DOHH2 (cell line): ENCODE results near the gene TRIM75.

Experiments
- H3F3A ChIP-seq: fragments of 200-600 bp; sonication (generic), shearing (Covaris generic); 2 replicates; pipeline ENCODE4 v1.6.0; 2016; ENCODE audit warnings: antibody characterized with exemption, mild to moderate bottlenecking; ENCODE audit not compliant: control insufficient read depth, insufficient read depth
- H3K27ac ChIP-seq: fragments of 200-600 bp; sonication (generic); 2 replicates; pipeline ENCODE4 v1.5.1; 2014; ENCODE audit warnings: low read depth, mild to moderate bottlenecking, low read length, moderate library complexity
- H3K27me3 ChIP-seq: fragments of 200-600 bp; sonication (generic); 2 replicates; pipeline ENCODE4 v1.6.1; 2014; ENCODE audit warnings: mild to moderate bottlenecking, low read length, mixed read lengths; ENCODE audit not compliant: control insufficient read depth
- H3K36me3 ChIP-seq: fragments of 200-600 bp; sonication (generic); 2 replicates; pipeline ENCODE4 v1.6.1; 2014; ENCODE audit warnings: mild to moderate bottlenecking, low read length, moderate library complexity, mixed read lengths; ENCODE audit not compliant: control insufficient read depth
- H3K4me1 ChIP-seq: fragments of 200-600 bp; sonication (generic); 2 replicates; pipeline ENCODE4 v1.6.1; 2014; ENCODE audit warnings: mild to moderate bottlenecking, low read length, mixed read lengths; ENCODE audit not compliant: control insufficient read depth
- H3K4me2 ChIP-seq: fragments of 200-600 bp; sonication (generic); 2 replicates; pipeline ENCODE4 v1.6.0; 2014; ENCODE audit warnings: mild to moderate bottlenecking, low read length, moderate library complexity
- H3K4me3 ChIP-seq: fragments of 200-600 bp; sonication (generic); 2 replicates; pipeline ENCODE4 v1.5.1; 2014; ENCODE audit warnings: mild to moderate bottlenecking, low read length, mixed read lengths
- H3K79me2 ChIP-seq: fragments of 200-600 bp; sonication (generic); 2 replicates; pipeline ENCODE4 v1.6.1; 2014; ENCODE audit warnings: mild to moderate bottlenecking, low read length, mixed read lengths; ENCODE audit not compliant: control insufficient read depth
- H3K9me2 ChIP-seq: fragments of 200-600 bp; sonication (generic); replicated peaks from 2 replicates; pipeline ENCODE4 v1.6.1; 2014; ENCODE audit warnings: mild to moderate bottlenecking, low read length, mixed read lengths; ENCODE audit not compliant: control insufficient read depth
- H3K9me3 ChIP-seq: fragments of 200-600 bp; sonication (generic); 2 replicates; pipeline ENCODE4 v1.6.1; 2014; ENCODE audit warnings: antibody characterized with exemption, low read length, mixed read lengths; ENCODE audit not compliant: control insufficient read depth, insufficient read depth
- H4K20me1 ChIP-seq: fragments of 200-600 bp; sonication (generic); 2 replicates; pipeline ENCODE4 v1.6.0; 2014; ENCODE audit warnings: low read depth, mild to moderate bottlenecking, antibody characterized with exemption, low read length, moderate library complexity; ENCODE audit not compliant: control insufficient read depth, insufficient read depth
- EZH2phosphoT487 ChIP-seq: fragments of 200-600 bp; sonication (generic); IDR thresholded peaks from 2 replicates; pipeline ENCODE4 v1.6.1; 2017; ENCODE audit warnings: borderline replicate concordance, mild to moderate bottlenecking, antibody characterized with exemption, low read length, moderate library complexity, mixed read lengths
- TF ChIP-seq, protein P1 (sequence below): fragments of 200-600 bp; sonication (generic); IDR thresholded peaks from one replicate; pipeline ENCODE4 v1.5.1; 2014; ENCODE audit warnings: antibody characterized with exemption, mild to moderate bottlenecking, low read depth, low read length; ENCODE audit not compliant: poor library complexity, severe bottlenecking

TRIM75 gene

GRCh38 chr4:165094873-165095272 lies 41.2 kb downstream of the TRIM75 start:
- no peaks in the 10 kb centered on the region for H3K79me2 ChIP-seq
- H4K20me1 ChIP-seq, result no peaks in the 10 kb centered on the region
- no peak overlapping the region for H3K4me3 ChIP-seq
- H3K27me3 ChIP-seq, result no peaks in the 10 kb centered on the region
- no peak overlapping the region for H3K27ac ChIP-seq
- no peak overlapping the region for H3K4me2 ChIP-seq
- H3K4me1 ChIP-seq, result no peaks in the 10 kb centered on the region
- H3F3A ChIP-seq, result no peaks in the 10 kb centered on the region
- peaks cover 14% of the 10 kb centered on the region; the same call in 1 of the 2 replicates for H3K36me3 ChIP-seq
- H3K9me3 ChIP-seq, result no peaks in the 10 kb centered on the region
- H3K9me2 ChIP-seq, result no peaks in the 10 kb centered on the region
- TF ChIP-seq, protein P1, sequence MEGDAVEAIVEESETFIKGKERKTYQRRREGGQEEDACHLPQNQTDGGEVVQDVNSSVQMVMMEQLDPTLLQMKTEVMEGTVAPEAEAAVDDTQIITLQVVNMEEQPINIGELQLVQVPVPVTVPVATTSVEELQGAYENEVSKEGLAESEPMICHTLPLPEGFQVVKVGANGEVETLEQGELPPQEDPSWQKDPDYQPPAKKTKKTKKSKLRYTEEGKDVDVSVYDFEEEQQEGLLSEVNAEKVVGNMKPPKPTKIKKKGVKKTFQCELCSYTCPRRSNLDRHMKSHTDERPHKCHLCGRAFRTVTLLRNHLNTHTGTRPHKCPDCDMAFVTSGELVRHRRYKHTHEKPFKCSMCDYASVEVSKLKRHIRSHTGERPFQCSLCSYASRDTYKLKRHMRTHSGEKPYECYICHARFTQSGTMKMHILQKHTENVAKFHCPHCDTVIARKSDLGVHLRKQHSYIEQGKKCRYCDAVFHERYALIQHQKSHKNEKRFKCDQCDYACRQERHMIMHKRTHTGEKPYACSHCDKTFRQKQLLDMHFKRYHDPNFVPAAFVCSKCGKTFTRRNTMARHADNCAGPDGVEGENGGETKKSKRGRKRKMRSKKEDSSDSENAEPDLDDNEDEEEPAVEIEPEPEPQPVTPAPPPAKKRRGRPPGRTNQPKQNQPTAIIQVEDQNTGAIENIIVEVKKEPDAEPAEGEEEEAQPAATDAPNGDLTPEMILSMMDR, result no peak

DNA sequence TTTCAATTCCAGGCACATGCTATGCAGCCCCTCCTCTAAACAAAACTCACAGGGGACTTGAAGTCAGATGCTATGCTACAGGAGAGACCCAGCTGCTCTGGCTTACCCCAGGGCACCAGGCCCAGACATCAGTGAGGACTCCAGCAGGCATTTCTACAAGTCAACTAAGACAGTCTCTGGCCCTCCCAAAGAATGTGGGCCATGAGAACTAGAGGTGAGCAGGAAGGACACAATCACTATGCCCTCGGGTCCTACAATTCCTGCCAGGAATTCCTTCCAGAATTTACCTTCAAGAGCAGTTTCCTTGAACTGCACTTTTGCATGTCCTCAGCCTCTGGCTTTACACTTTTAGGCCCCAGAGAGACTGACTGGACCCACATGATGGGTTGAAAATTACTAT lies 41.6 kb downstream of the TRIM75 start:
- no peak for TF ChIP-seq EZH2phosphoT487
- TF ChIP-seq, protein P1, result no peak
- H3K27ac ChIP-seq, result no peak overlapping the region

DNA sequence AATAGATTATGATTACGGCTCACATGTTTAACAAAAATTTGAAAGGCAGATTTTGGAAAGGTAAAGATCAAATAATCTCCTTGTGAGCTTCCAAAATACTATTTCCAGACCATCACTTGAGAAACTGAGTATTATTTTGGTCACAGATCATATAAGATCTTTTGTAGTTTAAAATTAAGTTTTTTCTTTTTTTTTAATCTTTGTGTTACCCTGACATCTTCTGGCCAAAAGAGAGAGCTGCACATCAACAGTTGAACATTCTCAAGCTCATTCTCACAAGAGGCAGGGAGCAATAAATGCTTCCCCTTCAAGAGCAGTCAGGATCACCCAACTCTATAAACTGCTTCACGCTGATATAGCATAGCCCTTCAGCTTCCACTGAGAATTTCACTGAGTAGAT lies 43.1 kb downstream of the TRIM75 start:
- Histone ChIP-seq H3F3A (no peaks in the 10 kb centered on the region), H3K27me3 (no peaks in the 10 kb centered on the region), H3K4me2 (no peak overlapping the region), H4K20me1 (no peaks in the 10 kb centered on the region), H3K36me3 (peaks cover 23% of the 10 kb centered on the region), H3K27ac (no peak overlapping the region), H3K4me1 (no peaks in the 10 kb centered on the region), H3K79me2 (no peaks in the 10 kb centered on the region), H3K9me3 (no peaks in the 10 kb centered on the region), H3K4me3 (no peak overlapping the region), H3K9me2 (no peaks in the 10 kb centered on the region)
- no peak for TF ChIP-seq EZH2phosphoT487
- TF ChIP-seq, protein P1, result peak; percentile 41

More for the DNA sequence above, 41.6 kb downstream of the TRIM75 start:
- Histone ChIP-seq H3K4me3 (no peak overlapping the region), H3K79me2 (no peaks in the 10 kb centered on the region), H3K4me1 (no peaks in the 10 kb centered on the region), H3K36me3 (peaks cover 14% of the 10 kb centered on the region), H3K27me3 (no peaks in the 10 kb centered on the region), H3K4me2 (no peak overlapping the region), H3K9me2 (no peaks in the 10 kb centered on the region), H3K9me3 (no peaks in the 10 kb centered on the region), H3F3A (no peaks in the 10 kb centered on the region), H4K20me1 (no peaks in the 10 kb centered on the region)

GRCh38 chr4:165101641-165102040 lies 48.0 kb downstream of the TRIM75 start:
- no peaks in the 10 kb centered on the region for H3K9me2 ChIP-seq
- H3K9me3 ChIP-seq, result no peaks in the 10 kb centered on the region
- no peak for TF ChIP-seq EZH2phosphoT487
- TF ChIP-seq, protein P1, result no peak
- H3K4me1 ChIP-seq, result no peaks in the 10 kb centered on the region
- no peaks in the 10 kb centered on the region for H3K27me3 ChIP-seq
- H3K79me2 ChIP-seq, result peaks cover 4% of the 10 kb centered on the region; the same call in 1 of the 2 replicates
- H3K4me2 ChIP-seq, result no peak overlapping the region
- no peaks in the 10 kb centered on the region for H3F3A ChIP-seq
- H4K20me1 ChIP-seq, result no peaks in the 10 kb centered on the region
- peaks cover 22% of the 10 kb centered on the region for H3K36me3 ChIP-seq
- no peak overlapping the region for H3K27ac ChIP-seq
- no peak overlapping the region for H3K4me3 ChIP-seq
